Measurements from ENCODE around the gene AJAP1. TPM values are rescaled to one million over a fixed set of nuclear protein-coding genes. Genes with fewer than 3 reads are reported as not detected.

The AJAP1 gene
- total and polyA plus RNA-seq, 2 experiments from 2014 or later = not detected

- no peak for TF ChIP-seq ZNF114 (CRISPR knock-in tag; IDR thresholded peaks at IDR 0.05)
- no peak for TF ChIP-seq CREB1 (CRISPR knock-in tag; IDR thresholded peaks at IDR 0.05; ENCODE audit: low read depth)
- no peak for TF ChIP-seq CTCF (conservative IDR thresholded peaks at IDR 0.05; ENCODE audit: low read depth in 2 of 2)
- TF ChIP-seq EZH2 (IDR thresholded peaks at IDR 0.05; ENCODE audit: low read depth, unreplicated experiment) = no peak
- no peak for TF ChIP-seq JUNB (IDR thresholded peaks at IDR 0.05; ENCODE audit: unreplicated experiment)
- TF ChIP-seq, protein P1, sequence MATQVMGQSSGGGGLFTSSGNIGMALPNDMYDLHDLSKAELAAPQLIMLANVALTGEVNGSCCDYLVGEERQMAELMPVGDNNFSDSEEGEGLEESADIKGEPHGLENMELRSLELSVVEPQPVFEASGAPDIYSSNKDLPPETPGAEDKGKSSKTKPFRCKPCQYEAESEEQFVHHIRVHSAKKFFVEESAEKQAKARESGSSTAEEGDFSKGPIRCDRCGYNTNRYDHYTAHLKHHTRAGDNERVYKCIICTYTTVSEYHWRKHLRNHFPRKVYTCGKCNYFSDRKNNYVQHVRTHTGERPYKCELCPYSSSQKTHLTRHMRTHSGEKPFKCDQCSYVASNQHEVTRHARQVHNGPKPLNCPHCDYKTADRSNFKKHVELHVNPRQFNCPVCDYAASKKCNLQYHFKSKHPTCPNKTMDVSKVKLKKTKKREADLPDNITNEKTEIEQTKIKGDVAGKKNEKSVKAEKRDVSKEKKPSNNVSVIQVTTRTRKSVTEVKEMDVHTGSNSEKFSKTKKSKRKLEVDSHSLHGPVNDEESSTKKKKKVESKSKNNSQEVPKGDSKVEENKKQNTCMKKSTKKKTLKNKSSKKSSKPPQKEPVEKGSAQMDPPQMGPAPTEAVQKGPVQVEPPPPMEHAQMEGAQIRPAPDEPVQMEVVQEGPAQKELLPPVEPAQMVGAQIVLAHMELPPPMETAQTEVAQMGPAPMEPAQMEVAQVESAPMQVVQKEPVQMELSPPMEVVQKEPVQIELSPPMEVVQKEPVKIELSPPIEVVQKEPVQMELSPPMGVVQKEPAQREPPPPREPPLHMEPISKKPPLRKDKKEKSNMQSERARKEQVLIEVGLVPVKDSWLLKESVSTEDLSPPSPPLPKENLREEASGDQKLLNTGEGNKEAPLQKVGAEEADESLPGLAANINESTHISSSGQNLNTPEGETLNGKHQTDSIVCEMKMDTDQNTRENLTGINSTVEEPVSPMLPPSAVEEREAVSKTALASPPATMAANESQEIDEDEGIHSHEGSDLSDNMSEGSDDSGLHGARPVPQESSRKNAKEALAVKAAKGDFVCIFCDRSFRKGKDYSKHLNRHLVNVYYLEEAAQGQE (IDR thresholded peaks at IDR 0.05; ENCODE audit: unreplicated experiment) = no peak
- no peak for TF ChIP-seq ZNF331 (CRISPR knock-in tag; IDR thresholded peaks at IDR 0.05; ENCODE audit: low read depth)
Measured at GRCh38 chr1:4711416-4712275, 57.2 kb downstream of the AJAP1 start (continued).

DNA sequence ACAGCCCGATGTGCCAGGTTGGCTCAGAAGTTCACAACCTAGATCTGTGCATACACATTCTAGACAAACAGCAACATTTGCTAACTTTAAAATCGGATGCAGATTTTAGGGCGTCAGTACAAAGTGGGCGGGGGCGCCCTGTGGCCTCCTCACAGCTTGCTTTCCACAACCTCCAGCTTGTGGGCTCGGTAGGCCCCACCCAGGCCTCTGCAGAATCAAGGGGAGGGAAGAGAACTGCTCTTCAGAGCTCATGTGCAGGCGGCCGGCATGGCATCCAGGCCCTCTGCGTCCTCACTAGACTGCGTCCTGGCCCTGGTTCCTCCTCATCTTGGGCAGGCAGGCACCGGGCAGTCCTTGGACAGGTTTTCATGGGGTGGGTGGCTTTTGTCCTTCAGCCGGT, 59.3 kb downstream of the AJAP1 start:
- no peaks in the 10 kb centered on the region for H3K4me1 ChIP-seq (ENCODE audit: insufficient read depth)
- H2AFZ ChIP-seq = no peak overlapping the region
- no peak overlapping the region for H3K4me3 ChIP-seq
- DNase-seq (ENCODE audit: low spot score) = no peak
- no peak for ATAC-seq
- no peaks in the 10 kb centered on the region for H3F3A ChIP-seq (replicated peaks; ENCODE audit: low read depth)
- peaks cover 45% of the 10 kb centered on the region for H3K4me1 Mint-ChIP-seq
- no peaks in the 10 kb centered on the region for H4K20me1 ChIP-seq (replicated peaks; ENCODE audit: insufficient read depth)
- H3K36me3 Mint-ChIP-seq (ENCODE audit: low read depth) = peaks cover 25% of the 10 kb centered on the region
- no peak overlapping the region for H3K27ac Mint-ChIP-seq
- H3K9me2 ChIP-seq (ENCODE audit: insufficient read depth) = no peaks in the 10 kb centered on the region
- peaks cover 13% of the 10 kb centered on the region; the same call in 2 of the 3 replicates for H3K9me3 Mint-ChIP-seq
- H3K27me3 Mint-ChIP-seq (ENCODE audit: insufficient read depth, low read depth, poor library complexity) = peaks cover 27% of the 10 kb centered on the region
- H3K4me3 Mint-ChIP-seq = no peak overlapping the region
- H3K27ac ChIP-seq (ENCODE audit: low read depth) = no peak overlapping the region
- H3K36me3 ChIP-seq (ENCODE audit: insufficient read depth) = 0 out of 2 replicates have a peak, but pooled peaks cover 7% of the 10 kb centered on the region
- no peaks in the 10 kb centered on the region for H3K79me2 ChIP-seq (replicated peaks; ENCODE audit: insufficient read depth)
- H3K27me3 ChIP-seq (ENCODE audit: insufficient read depth) = no peaks in the 10 kb centered on the region
- H3K4me2 ChIP-seq = no peak overlapping the region
- TF ChIP-seq ZNF114 (CRISPR knock-in tag; IDR thresholded peaks at IDR 0.05) (no peak), JUNB (IDR thresholded peaks at IDR 0.05; ENCODE audit: unreplicated experiment) (no peak), CREB1 (CRISPR knock-in tag; IDR thresholded peaks at IDR 0.05; ENCODE audit: low read depth) (no peak), CTCF (conservative IDR thresholded peaks at IDR 0.05; ENCODE audit: low read depth in 2 of 2) (no peak)
- TF ChIP-seq, protein P2, sequence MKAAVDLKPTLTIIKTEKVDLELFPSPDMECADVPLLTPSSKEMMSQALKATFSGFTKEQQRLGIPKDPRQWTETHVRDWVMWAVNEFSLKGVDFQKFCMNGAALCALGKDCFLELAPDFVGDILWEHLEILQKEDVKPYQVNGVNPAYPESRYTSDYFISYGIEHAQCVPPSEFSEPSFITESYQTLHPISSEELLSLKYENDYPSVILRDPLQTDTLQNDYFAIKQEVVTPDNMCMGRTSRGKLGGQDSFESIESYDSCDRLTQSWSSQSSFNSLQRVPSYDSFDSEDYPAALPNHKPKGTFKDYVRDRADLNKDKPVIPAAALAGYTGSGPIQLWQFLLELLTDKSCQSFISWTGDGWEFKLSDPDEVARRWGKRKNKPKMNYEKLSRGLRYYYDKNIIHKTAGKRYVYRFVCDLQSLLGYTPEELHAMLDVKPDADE (IDR thresholded peaks at IDR 0.05) = no peak

All from GM23338 (cell line).